ENCODE measurements around the gene PNPLA2. TPM values are rescaled to one million over a fixed set of nuclear protein-coding genes. Genes with fewer than 3 reads are reported as not detected.

Gene PNPLA2
- total and polyA plus RNA-seq, 2 of the 8 experiments (the other 6 are each of a cell fraction or from before 2014, with no cell fraction given) = 30.9 to 62.1 TPM

- Histone ChIP-seq H4K5ac (ENCODE audit: insufficient read length, low read depth, low read length) (no peak overlapping the region), H3K56ac (replicated peaks; ENCODE audit: insufficient read length, low read depth, low read length) (no peak overlapping the region), H2BK15ac (ENCODE audit: low read length) (no peak overlapping the region), H2BK12ac (ENCODE audit: low read depth, low read length) (no peak overlapping the region), H3K14ac (ENCODE audit: insufficient read length) (no peak overlapping the region), H3K9me3 (ENCODE audit: insufficient read depth in 2 of 2, low read depth in 1 of 2, low read length in 1 of 2) (no peaks in the 10 kb centered on the region), H4K8ac (ENCODE audit: extremely low read depth, insufficient read depth, low read length) (no peak overlapping the region; the same call in 1 of the 2 replicates), H2BK5ac (ENCODE audit: low read depth, low read length) (no peak overlapping the region), H3K36me3 (ENCODE audit: control insufficient read depth in 2 of 4, insufficient read depth in 4 of 4, low read length in 3 of 4) (peaks cover 0 to 2% (median 0%) of the 10 kb centered on the region in 4 experiments; a peak in 2 of 8 replicates), H3K27me3 (replicated peaks in 1 of 4; ENCODE audit: control insufficient read depth in 3 of 4, extremely low read depth in 1 of 4, insufficient read depth in 3 of 4, low read length in 3 of 4) (no peaks in the 10 kb centered on the region), H2AK5ac (ENCODE audit: low read depth, low read length) (no peak overlapping the region), H4K91ac (replicated peaks; ENCODE audit: insufficient read length, low read length) (no peak overlapping the region), H3K79me2 (ENCODE audit: control insufficient read depth in 1 of 2, insufficient read depth in 2 of 2, low read length in 2 of 2) (no peaks in the 10 kb centered on the region), H3K4ac (replicated peaks; ENCODE audit: insufficient read length, low read depth, low read length) (no peak overlapping the region), H3K23ac (ENCODE audit: insufficient read length) (no peak overlapping the region), H3K4me2 (ENCODE audit: insufficient read depth in 1 of 2, low read depth in 2 of 2, low read length in 2 of 2) (no peak overlapping the region), H3K9ac (replicated peaks in 1 of 4; ENCODE audit: extremely low read depth in 1 of 4, low read depth in 3 of 4, low read length in 3 of 4) (no peak overlapping the region), H2AFZ (ENCODE audit: low read length) (no peak overlapping the region), H2BK120ac (replicated peaks; ENCODE audit: low read depth, low read length) (no peak overlapping the region), H3K4me1 (replicated peaks in 1 of 4; ENCODE audit: control insufficient read depth in 3 of 4, insufficient read depth in 4 of 4, low read length in 3 of 4) (peaks cover 0 to 11% (median 7%) of the 10 kb centered on the region in 4 experiments; a peak in 5 of 7 replicates), H3K23me2 (ENCODE audit: low read depth, low read length) (no peaks in the 10 kb centered on the region), H4K20me1 (replicated peaks in 1 of 2; ENCODE audit: control insufficient read depth in 1 of 2, insufficient read depth in 2 of 2, low read length in 2 of 2) (peaks cover 13 to 33% of the 10 kb centered on the region in 2 experiments), H3K79me1 (ENCODE audit: low read depth, low read length) (no peaks in the 10 kb centered on the region), H2BK20ac (ENCODE audit: low read length) (no peak overlapping the region), H3K4me3 (ENCODE audit: extremely low read depth in 1 of 4, insufficient read depth in 2 of 4, low read depth in 3 of 4, low read length in 4 of 4) (no peak overlapping the region), H3K27ac (ENCODE audit: low read depth, low read length) (no peak overlapping the region), H3K18ac (ENCODE audit: extremely low read depth, low read length) (no peak overlapping the region)
- DNase-seq (ENCODE audit: low read depth in 1 of 2, low spot score in 2 of 2) (no peak), FAIRE-seq (no peak)
- POLR2A ChIA-PET (ENCODE audit: partially characterized antibody) = interaction anchor here (0.7 to 1.8 kb wide), 4 partner anchors 19 to 182 kb away, joined by 3 to 5 read pairs (median 4); no protein-coding TSS in a partner anchor
- 83% methylated on average over 9 of the region's 9 CpGs; no CpG with 5 or more reads in 1 of the 2 experiments for WGBS, 2 experiments (ENCODE audit: extremely low coverage in 1 of 2, insufficient coverage in 1 of 2, insufficient read length in 1 of 2, insufficient replicate concordance in 2 of 2, low coverage in 1 of 2, low lambda C conversion rate in 2 of 2, missing lambda C conversion rate in 1 of 2)
- CTCF ChIA-PET (ENCODE audit: partially characterized antibody) = interaction anchor here (1.0 to 2.7 kb wide), 5 partner anchors 15 to 27 kb away, joined by 3 to 11 read pairs (median 4); no protein-coding TSS in a partner anchor
Observed at GRCh38 chr11:871472-871871, 52.8 kb downstream of the PNPLA2 start.

Data from H1 (cell line).